Testis (tissue), 3 donors: ENCODE results near the gene DLGAP4. TPM values are rescaled to one million over a fixed set of nuclear protein-coding genes. Genes with fewer than 3 reads are reported as not detected.
"Not testable (repeated sequence)": the region's sequence is repeated elsewhere in the genome, so short reads cannot be mapped to it uniquely, and the experiment has no call there.

Experiments used
- DNase-seq: peaks from one replicate; pipeline ENCODE4 v3.0.0-alpha.2; 2019
- H3K27ac ChIP-seq, 2 donors: fragments of 200-600 bp; sonication (generic); one replicate each; pipeline ENCODE4 v1.5.1; 2019
- H3K27me3 ChIP-seq: fragments of 200-600 bp; sonication (generic); one replicate; pipeline ENCODE4 v1.5.1; 2019
- H3K36me3 ChIP-seq: fragments of 200-600 bp; sonication (generic); one replicate; pipeline ENCODE4 v1.5.1; 2017; ENCODE audit warnings: low read depth; ENCODE audit errors: missing control alignments
- H3K4me1 ChIP-seq: fragments of 200-600 bp; sonication (generic); one replicate; pipeline ENCODE4 v1.5.1; 2019
- H3K4me3 ChIP-seq, 2 donors: fragments of 200-600 bp; sonication (generic); one replicate each; pipeline ENCODE4 v1.5.1; 2017 to 2019
- H3K9me3 ChIP-seq: fragments of 200-600 bp; sonication (generic); one replicate; pipeline ENCODE4 v1.5.1; 2017
- POLR2A ChIP-seq: fragments of 450-650 bp; IDR thresholded peaks from one replicate; pipeline ENCODE4 v1.6.1; 2017; ENCODE audit warnings: antibody characterized with exemption, mild to moderate bottlenecking, moderate library complexity
- WGBS, 2 donors: methylation state at CpG; one replicate each; pipeline ENCODE4 v1.1.5; 2018; 5-methylcytosine and 5-hydroxymethylcytosine counted together
- intact Hi-C: fragments of 100-400 bp; cut with DNase I; formaldehyde crosslinking; loops from one replicate; pipeline ENCODE4 v1.15.1; 2023; ENCODE audit warnings: low total_unique reads
- polyA plus RNA-seq: library from polyadenylated mRNA; stranded (reverse); fragments of 350-450 nt; fragmentation: Illumina TruSeq; extraction: RNeasy Lipid Tissue Mini Kit (QIAGEN cat#74804); gene quantifications from one replicate; pipeline ENCODE4 v1.2.3, GENCODE V29; 2014; ENCODE audit warnings: low read depth, low replicate concordance; ENCODE audit not compliant: insufficient read depth
- total RNA-seq, 2 donors: library from RNA; depleted of rRNA; stranded (reverse); fragments of >200 nt; gene quantifications; one replicate each; pipeline ENCODE4 v1.2.3, GENCODE V29; 2016
- TF ChIP-seq, protein P1 (sequence below), 3 experiments: fragments of 450-650 bp in 2 of 3; fragments of 200-600 bp in 1 of 3; sonication (generic) in 1 of 3; IDR thresholded peaks; one replicate each; pipeline ENCODE4 v1.5.1; 2016 to 2019; ENCODE audit warnings: antibody characterized with exemption in 3 of 3, mild to moderate bottlenecking in 2 of 3, moderate library complexity in 1 of 3

DLGAP4 gene
- total and polyA plus RNA-seq, 3 donors from 2014 or later, result 69.1 to 110 (median 110) TPM

DNA sequence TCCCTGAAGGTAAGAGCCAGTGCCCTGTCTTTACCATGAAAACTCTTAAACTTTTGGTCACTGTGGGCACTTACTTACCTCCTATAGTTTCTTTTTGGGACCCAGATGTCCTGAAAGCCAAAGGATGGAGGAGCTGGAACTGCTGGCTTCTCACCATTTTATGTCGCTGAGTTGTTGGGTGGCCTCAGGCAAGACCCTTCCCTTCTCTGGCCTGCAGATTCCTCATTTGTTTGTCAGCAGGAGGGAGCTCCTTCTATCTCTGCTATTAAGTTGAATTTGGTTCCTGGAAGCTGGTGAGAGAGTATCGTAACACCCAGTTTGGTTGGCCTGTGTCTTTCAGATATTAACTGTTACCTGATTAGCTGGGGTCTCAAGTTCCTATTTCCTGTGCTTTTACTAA, 167.0 kb downstream of the DLGAP4 start:
- WGBS, 2 donors, result 63 to 64% methylated on average over 2 of the region's 2 CpGs

DNA sequence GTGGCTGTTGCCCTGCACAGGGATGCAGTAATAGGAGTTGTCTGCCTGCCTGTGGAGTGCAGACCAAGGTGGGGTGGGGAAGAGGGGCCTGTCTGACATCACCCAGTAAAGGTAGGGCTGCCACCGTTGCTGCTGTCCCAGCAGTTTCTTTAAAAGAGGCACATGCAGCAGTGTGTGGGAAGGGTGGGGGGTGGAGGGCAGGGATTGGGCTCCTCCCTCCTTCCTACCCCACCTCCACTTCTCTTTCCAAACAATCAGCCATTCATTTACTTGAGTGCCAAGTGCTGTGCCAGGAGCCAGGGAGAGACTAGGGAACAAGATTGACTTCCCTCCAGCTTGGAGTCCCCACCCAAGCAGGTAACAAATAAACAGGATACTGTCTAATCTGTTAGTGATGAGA, 168.4 kb downstream of the DLGAP4 start:
- no peaks in the 10 kb centered on the region for H3K27me3 ChIP-seq
- TF ChIP-seq POLR2A, result no peak
- no peak overlapping the region for H3K4me3 ChIP-seq
- intact Hi-C loops, result no loop called here
- H3K4me1 ChIP-seq, result peaks cover 34% of the 10 kb centered on the region
- DNase-seq, result no peak
- WGBS, 2 donors, result 29 to 46% methylated on average over 1 of the region's 1 CpG
- no peaks in the 10 kb centered on the region for H3K36me3 ChIP-seq
- peak overlapping the region in 1 of 2 donors; percentile 84 for H3K27ac ChIP-seq
- no peaks in the 10 kb centered on the region for H3K9me3 ChIP-seq

More for the DNA sequence above, 167.0 kb downstream of the DLGAP4 start:
- no peaks in the 10 kb centered on the region for H3K27me3 ChIP-seq
- no peak for DNase-seq
- peak overlapping the region in 1 of 2 donors; percentile 84 for H3K27ac ChIP-seq
- no peak overlapping the region for H3K4me3 ChIP-seq
- no peaks in the 10 kb centered on the region for H3K36me3 ChIP-seq
- intact Hi-C loops, result no loop called here
- TF ChIP-seq, protein P1, sequence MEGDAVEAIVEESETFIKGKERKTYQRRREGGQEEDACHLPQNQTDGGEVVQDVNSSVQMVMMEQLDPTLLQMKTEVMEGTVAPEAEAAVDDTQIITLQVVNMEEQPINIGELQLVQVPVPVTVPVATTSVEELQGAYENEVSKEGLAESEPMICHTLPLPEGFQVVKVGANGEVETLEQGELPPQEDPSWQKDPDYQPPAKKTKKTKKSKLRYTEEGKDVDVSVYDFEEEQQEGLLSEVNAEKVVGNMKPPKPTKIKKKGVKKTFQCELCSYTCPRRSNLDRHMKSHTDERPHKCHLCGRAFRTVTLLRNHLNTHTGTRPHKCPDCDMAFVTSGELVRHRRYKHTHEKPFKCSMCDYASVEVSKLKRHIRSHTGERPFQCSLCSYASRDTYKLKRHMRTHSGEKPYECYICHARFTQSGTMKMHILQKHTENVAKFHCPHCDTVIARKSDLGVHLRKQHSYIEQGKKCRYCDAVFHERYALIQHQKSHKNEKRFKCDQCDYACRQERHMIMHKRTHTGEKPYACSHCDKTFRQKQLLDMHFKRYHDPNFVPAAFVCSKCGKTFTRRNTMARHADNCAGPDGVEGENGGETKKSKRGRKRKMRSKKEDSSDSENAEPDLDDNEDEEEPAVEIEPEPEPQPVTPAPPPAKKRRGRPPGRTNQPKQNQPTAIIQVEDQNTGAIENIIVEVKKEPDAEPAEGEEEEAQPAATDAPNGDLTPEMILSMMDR (IDR thresholded peaks at IDR 0.05), result no peak
- no peak for TF ChIP-seq POLR2A
- no peaks in the 10 kb centered on the region for H3K9me3 ChIP-seq
- H3K4me1 ChIP-seq, result peaks cover 43% of the 10 kb centered on the region

DNA sequence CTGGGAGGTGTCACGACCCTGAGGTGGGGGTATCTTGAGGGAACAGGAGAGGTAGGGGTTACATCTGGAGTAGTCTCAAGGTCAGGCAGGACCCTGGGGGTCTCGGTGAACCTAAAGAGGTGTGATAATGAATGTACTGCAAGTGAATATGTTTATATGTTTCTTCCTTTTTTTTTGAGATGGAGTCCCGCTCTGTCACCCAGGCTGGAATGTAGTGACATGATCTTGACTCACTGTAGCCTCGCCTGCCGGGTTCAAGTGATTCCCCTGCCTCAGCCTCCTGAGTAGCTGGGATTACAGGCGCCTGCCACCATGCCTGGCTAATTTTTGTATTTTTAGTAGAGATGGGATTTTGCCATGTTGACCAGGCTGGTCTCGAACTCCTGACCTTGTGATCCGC, 168.9 kb downstream of the DLGAP4 start:
- H3K4me3 ChIP-seq, H3K27ac ChIP-seq, H3K9me3 ChIP-seq, intact Hi-C loops, DNase-seq, H3K27me3 ChIP-seq, H3K36me3 ChIP-seq: not testable (repeated sequence)
- H3K4me1 ChIP-seq, result peaks cover 34% of the 10 kb centered on the region
- 77 to 80% methylated on average over 8 of the region's 8 CpGs for WGBS, 2 donors

DNA sequence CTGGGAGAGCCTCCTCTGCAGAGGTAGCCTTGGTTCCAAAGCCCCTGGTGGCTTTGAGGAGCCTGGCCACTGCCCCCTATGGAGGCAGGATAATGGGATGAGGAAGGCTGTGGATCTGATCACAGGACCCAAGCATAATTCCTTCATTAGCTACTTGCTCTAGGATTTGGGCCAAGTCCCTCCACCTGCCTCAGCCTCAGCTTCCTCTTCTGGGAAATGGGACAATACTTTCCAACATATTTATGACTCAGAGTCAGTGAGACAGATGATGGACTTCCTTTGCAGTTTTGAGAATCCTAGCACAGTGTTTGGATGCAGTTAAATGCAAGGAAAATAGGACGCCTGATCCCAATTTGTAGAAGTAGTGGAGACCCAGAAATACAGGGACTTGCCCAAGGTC, 171.3 kb downstream of the DLGAP4 start:
- 89 to 100% methylated on average over 1 of the region's 1 CpG for WGBS, 2 donors
- intact Hi-C loops, result no loop called here

DNA sequence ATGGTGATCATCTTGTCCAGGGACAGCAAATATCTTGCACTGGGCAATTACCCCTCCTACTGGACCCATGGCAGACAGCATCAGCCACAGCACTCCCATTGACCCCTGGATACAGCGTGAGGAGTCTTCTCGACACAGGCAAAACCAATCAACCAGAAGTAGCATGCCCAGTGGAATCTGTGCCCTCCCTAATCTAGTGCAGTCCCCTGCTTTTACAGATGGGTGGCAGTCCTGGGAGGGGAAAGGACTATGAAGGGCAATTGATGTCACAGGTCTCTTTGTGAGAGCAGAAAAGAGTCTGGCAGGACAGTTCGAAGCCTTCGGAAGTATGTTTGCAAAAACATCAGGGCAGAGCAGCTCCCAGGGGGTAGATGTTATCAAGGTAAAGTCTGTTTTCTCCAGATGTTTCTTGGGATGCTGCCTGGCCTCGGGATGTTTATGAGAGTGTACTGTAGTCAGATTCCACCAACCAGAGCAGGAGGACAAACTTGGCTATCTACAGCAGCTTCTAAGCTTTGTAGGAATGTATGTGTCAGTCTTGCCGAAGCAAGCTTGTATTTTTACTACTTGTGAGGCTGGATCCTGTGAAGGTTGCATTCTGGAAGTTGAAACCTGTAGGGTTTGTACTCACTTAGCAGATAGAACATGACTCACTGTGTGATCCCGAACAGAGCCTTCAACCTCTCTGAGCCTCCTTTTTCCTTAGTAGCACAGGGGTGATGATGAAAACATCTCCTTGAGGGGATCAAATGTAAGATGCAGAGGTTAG, 172.2 kb downstream of the DLGAP4 start:
- intact Hi-C loops, result no loop called here

More for the DNA sequence above, 171.3 kb downstream of the DLGAP4 start:
- Histone ChIP-seq H3K4me3 (no peak overlapping the region), H3K36me3 (no peaks in the 10 kb centered on the region), H3K27me3 (no peaks in the 10 kb centered on the region), H3K27ac (no peak overlapping the region), H3K4me1 (peaks cover 34% of the 10 kb centered on the region), H3K9me3 (no peaks in the 10 kb centered on the region)
- no peak for DNase-seq
- TF ChIP-seq, protein P1 (IDR thresholded peaks at IDR 0.05), result no peak
- no peak for TF ChIP-seq POLR2A

More for the DNA sequence above, 172.2 kb downstream of the DLGAP4 start:
- Histone ChIP-seq H3K27me3 (no peaks in the 10 kb centered on the region), H3K4me1 (peaks cover 26% of the 10 kb centered on the region), H3K27ac (no peak overlapping the region), H3K4me3 (no peak overlapping the region), H3K9me3 (no peaks in the 10 kb centered on the region), H3K36me3 (no peaks in the 10 kb centered on the region)
- no peak for DNase-seq
- whole genome bisulfite sequencing, 2 donors, result 68 to 72% methylated on average over 7 of the region's 7 CpGs
- TF ChIP-seq POLR2A, result no peak
- TF ChIP-seq, protein P1 (IDR thresholded peaks at IDR 0.05), result no peak
